Gastrocnemius medialis (tissue), 4 donors: ENCODE data around the gene NUDCD3. TPM values are rescaled to one million over a fixed set of nuclear protein-coding genes. Genes with fewer than 3 reads are reported as not detected.

Experiments
- ATAC-seq, 2 donors: fragments of 150-250 bp; one replicate each; pipeline ENCODE4 v1.9.1; 2016
- DNase-seq, 2 donors: peaks; one replicate each; pipeline ENCODE4 v3.0.0-alpha.2; 2019
- H3K27ac ChIP-seq, 4 donors: fragments of 200-600 bp; sonication (generic); 1 replicate in 1 of 4; 2 replicates in 3 of 4; pipeline ENCODE4 v1.5.1; 2016 to 2018; ENCODE audit warnings: mild to moderate bottlenecking in 2 of 4, moderate library complexity in 1 of 4
- H3K27me3 ChIP-seq, 3 donors: fragments of 200-600 bp; sonication (generic) in 2 of 3; 1 replicate in 1 of 3; 2 replicates in 2 of 3; pipeline versions ENCODE4 v1.5.1 to v1.6.0; 2016 to 2019; ENCODE audit warnings: mild to moderate bottlenecking in 1 of 3, moderate library complexity in 1 of 3
- H3K36me3 ChIP-seq, 2 donors: fragments of 200-600 bp; sonication (generic) in 1 of 2; one replicate each; pipeline ENCODE4 v1.5.1; 2017 to 2018
- H3K4me1 ChIP-seq, 2 donors: fragments of 200-600 bp; sonication (generic) in 1 of 2; one replicate each; pipeline ENCODE4 v1.5.1; 2016 to 2017; ENCODE audit warnings: mild to moderate bottlenecking in 2 of 2
- H3K4me3 ChIP-seq, 4 donors: fragments of 200-600 bp; sonication (generic) in 3 of 4; 1 replicate in 1 of 4; 2 replicates in 3 of 4; pipeline ENCODE4 v1.5.1; 2016 to 2019; ENCODE audit warnings: mild to moderate bottlenecking in 2 of 4
- H3K9me3 ChIP-seq, 3 donors: fragments of 200-600 bp; sonication (generic) in 2 of 3; 1 replicate in 1 of 3; 2 replicates in 2 of 3; pipeline ENCODE4 v1.5.1; 2016 to 2019
- CTCF ChIP-seq, 5 experiments: fragments of 450-650 bp in 3 of 5; fragments of 200-600 bp in 2 of 5; sonication (generic) in 2 of 5; IDR thresholded peaks in 4 of 5; conservative IDR thresholded peaks in 1 of 5; 1 replicate in 4 of 5; 2 replicates in 1 of 5; pipeline ENCODE4 v1.5.1; 2016 to 2019; ENCODE audit warnings: antibody characterized with exemption in 5 of 5, mild to moderate bottlenecking in 3 of 5, moderate library complexity in 3 of 5
- POLR2A ChIP-seq, 2 donors: fragments of 450-650 bp; IDR thresholded peaks; one replicate each; pipeline ENCODE4 v1.6.1; 2017; ENCODE audit warnings: antibody characterized with exemption in 2 of 2, mild to moderate bottlenecking in 2 of 2, moderate library complexity in 2 of 2
- in situ Hi-C, 4 donors: fragments of 200-750 bp; cut with MboI; loops; one replicate each; pipeline versions ENCODE4 v1.15.0 to v1.8.0; 2017; ENCODE audit warnings: low sequenced_read_pairs in 4 of 4
- intact Hi-C: fragments of 100-400 bp; cut with DNase I; formaldehyde crosslinking; loops from one replicate; pipeline ENCODE4 v1.15.1; 2023; ENCODE audit warnings: low total_unique reads
- total RNA-seq, 4 donors: library from RNA; depleted of rRNA; stranded (reverse); fragments of >200 nt; gene quantifications; one replicate each; pipeline versions ENCODE4 v1.1.0 to v1.2.3, GENCODE V29; 2016

NUDCD3 gene
- total RNA-seq, 4 donors from 2014 or later: 76.2 to 93.4 (median 77.0) TPM

GRCh38 chr7:44402401-44403060 is 87.9 kb downstream of the NUDCD3 start:
- DNase-seq (no peak), ATAC-seq (no peak)
- in situ Hi-C loops: no loop called here
- H3K4me3 ChIP-seq: no peak overlapping the region
- H3K27ac ChIP-seq: peak overlapping the region in 1 of 4 donors; percentile 57
- peaks cover 32 to 51% of the 10 kb centered on the region in 2 donors for H3K4me1 ChIP-seq
- H3K27me3 ChIP-seq: no peaks in the 10 kb centered on the region
- H3K36me3 ChIP-seq: peaks cover 0 to 5% of the 10 kb centered on the region in 2 donors
- no peaks in the 10 kb centered on the region for H3K9me3 ChIP-seq
- TF ChIP-seq CTCF (IDR thresholded peaks at IDR 0.05 in 4 of 5, conservative IDR thresholded peaks at IDR 0.05 in 1 of 5) (no peak), POLR2A (IDR thresholded peaks at IDR 0.05) (no peak)
- intact Hi-C loops: no loop called here

GRCh38 chr7:44401692-44402091 is 88.8 kb downstream of the NUDCD3 start:
- H3K36me3 ChIP-seq: peaks cover 0 to 5% of the 10 kb centered on the region in 2 donors
- H3K4me3 ChIP-seq: no peak overlapping the region
- H3K27ac ChIP-seq: no peak overlapping the region
- H3K27me3 ChIP-seq: no peaks in the 10 kb centered on the region
- peaks cover 41 to 59% of the 10 kb centered on the region in 2 donors for H3K4me1 ChIP-seq
- no peak for DNase-seq
- no peak for ATAC-seq
- TF ChIP-seq POLR2A (IDR thresholded peaks at IDR 0.05): no peak
- no peak for TF ChIP-seq CTCF (IDR thresholded peaks at IDR 0.05 in 4 of 5, conservative IDR thresholded peaks at IDR 0.05 in 1 of 5)
- intact Hi-C loops (no loop called here), in situ Hi-C loops (no loop called here)
- no peaks in the 10 kb centered on the region for H3K9me3 ChIP-seq

- DNase-seq (no peak), ATAC-seq (no peak)
- Histone ChIP-seq H3K27ac (peak overlapping the region in 3 of 4 donors; percentile 82 to 91 (median 83)), H3K4me3 (no peak overlapping the region), H3K4me1 (peaks cover 44 to 61% of the 10 kb centered on the region in 2 donors), H3K36me3 (peaks cover 0 to 5% of the 10 kb centered on the region in 2 donors), H3K9me3 (no peaks in the 10 kb centered on the region), H3K27me3 (no peaks in the 10 kb centered on the region)
- intact Hi-C loops (no loop called here), in situ Hi-C loops (no loop called here)
- TF ChIP-seq POLR2A (IDR thresholded peaks at IDR 0.05) (no peak), CTCF (IDR thresholded peaks at IDR 0.05 in 4 of 5, conservative IDR thresholded peaks at IDR 0.05 in 1 of 5) (no peak)
Observed at GRCh38 chr7:44400033-44400511, 90.4 kb downstream of the NUDCD3 start.

- peak overlapping the region; percentile 82 to 91 (median 86) for H3K27ac ChIP-seq
- intact Hi-C loops: loop anchor here (5.0 kb wide), 1 partner anchor 78 kb away; no protein-coding TSS in a partner anchor
- H3K4me3 ChIP-seq: peak overlapping the region in 3 of 4 donors; percentile 11 to 45 (median 15)
Observed at GRCh38 chr7:44398953-44399574, 91.4 kb downstream of the NUDCD3 start.

More at GRCh38 chr7:44398953-44399574, 91.4 kb downstream of the NUDCD3 start:
- no peak for TF ChIP-seq POLR2A (IDR thresholded peaks at IDR 0.05)
- no peak for TF ChIP-seq CTCF (IDR thresholded peaks at IDR 0.05 in 4 of 5, conservative IDR thresholded peaks at IDR 0.05 in 1 of 5)
- DNase-seq (no peak), ATAC-seq (peak; percentile 34 to 49)
- in situ Hi-C loops: no loop called here
- H3K9me3 ChIP-seq: no peaks in the 10 kb centered on the region
- H3K4me1 ChIP-seq: peaks cover 44 to 53% of the 10 kb centered on the region in 2 donors
- peaks cover 0 to 5% of the 10 kb centered on the region in 2 donors for H3K36me3 ChIP-seq
- no peaks in the 10 kb centered on the region for H3K27me3 ChIP-seq
